ENCODE measurements around the gene AOAH.

DNA sequence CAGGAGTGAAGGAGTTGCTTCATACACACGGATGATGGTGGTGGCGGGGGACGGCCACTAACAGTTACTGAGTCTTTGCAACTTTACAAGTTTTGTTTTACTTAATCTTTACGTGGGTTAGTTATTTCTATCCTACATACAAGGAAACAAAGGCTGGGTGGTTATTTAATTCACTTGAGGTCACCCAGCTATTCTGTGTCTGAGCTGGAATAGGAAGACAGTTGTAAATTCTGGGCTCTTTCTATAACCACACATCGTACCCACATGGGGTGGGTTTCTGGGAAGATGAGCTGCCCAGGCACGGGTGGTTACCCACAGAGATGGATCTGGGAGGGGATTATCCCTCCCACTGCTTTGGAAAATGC lies 196.8 kb downstream of the AOAH start:
- TF ChIP-seq, protein P1, sequence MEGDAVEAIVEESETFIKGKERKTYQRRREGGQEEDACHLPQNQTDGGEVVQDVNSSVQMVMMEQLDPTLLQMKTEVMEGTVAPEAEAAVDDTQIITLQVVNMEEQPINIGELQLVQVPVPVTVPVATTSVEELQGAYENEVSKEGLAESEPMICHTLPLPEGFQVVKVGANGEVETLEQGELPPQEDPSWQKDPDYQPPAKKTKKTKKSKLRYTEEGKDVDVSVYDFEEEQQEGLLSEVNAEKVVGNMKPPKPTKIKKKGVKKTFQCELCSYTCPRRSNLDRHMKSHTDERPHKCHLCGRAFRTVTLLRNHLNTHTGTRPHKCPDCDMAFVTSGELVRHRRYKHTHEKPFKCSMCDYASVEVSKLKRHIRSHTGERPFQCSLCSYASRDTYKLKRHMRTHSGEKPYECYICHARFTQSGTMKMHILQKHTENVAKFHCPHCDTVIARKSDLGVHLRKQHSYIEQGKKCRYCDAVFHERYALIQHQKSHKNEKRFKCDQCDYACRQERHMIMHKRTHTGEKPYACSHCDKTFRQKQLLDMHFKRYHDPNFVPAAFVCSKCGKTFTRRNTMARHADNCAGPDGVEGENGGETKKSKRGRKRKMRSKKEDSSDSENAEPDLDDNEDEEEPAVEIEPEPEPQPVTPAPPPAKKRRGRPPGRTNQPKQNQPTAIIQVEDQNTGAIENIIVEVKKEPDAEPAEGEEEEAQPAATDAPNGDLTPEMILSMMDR (IDR thresholded peaks at IDR 0.05), result no peak
- no peak for TF ChIP-seq EZH2 (IDR thresholded peaks at IDR 0.05)
- no peak for TF ChIP-seq EZH2phosphoT487 (IDR thresholded peaks at IDR 0.05)

Measured in neural progenitor cell (in vitro differentiated cells).